H9 (cell line): Measurements from ENCODE around the gene TTLL9. TPM values are rescaled to one million over a fixed set of nuclear protein-coding genes. Genes with fewer than 3 reads are reported as not detected.

ENCODE experiments used
- DNase-seq: peaks from one replicate; pipeline ENCODE4 v3.0.0-alpha.2; 2017
- H2AFZ ChIP-seq: one replicate; pipeline ENCODE4 v1.6.1; 2013; ENCODE audit warnings: mild to moderate bottlenecking, low read length, control low read depth, moderate library complexity
- H2AK5ac ChIP-seq: 2 replicates; pipeline ENCODE4 v1.6.1; 2013; ENCODE audit warnings: low read length, control low read depth, mixed read lengths; ENCODE audit not compliant: insufficient read length
- H2BK120ac ChIP-seq: one replicate; pipeline ENCODE4 v1.6.1; 2013; ENCODE audit warnings: low read depth, mild to moderate bottlenecking, low read length, control low read depth, inconsistent platforms; ENCODE audit not compliant: poor library complexity, severe bottlenecking
- H2BK12ac ChIP-seq: 2 replicates; pipeline ENCODE4 v1.6.1; 2013; ENCODE audit warnings: low read length, control low read depth, mixed read lengths, low read depth; ENCODE audit not compliant: insufficient read length
- H2BK15ac ChIP-seq: 2 replicates; pipeline ENCODE4 v1.6.1; 2013; ENCODE audit warnings: low read depth, low read length, control low read depth
- H2BK20ac ChIP-seq: one replicate; pipeline ENCODE4 v1.6.1; 2013; ENCODE audit warnings: low read depth, mild to moderate bottlenecking, low read length, control low read depth, inconsistent platforms; ENCODE audit not compliant: poor library complexity, severe bottlenecking
- H2BK5ac ChIP-seq: 2 replicates; pipeline ENCODE4 v1.6.1; 2013; ENCODE audit warnings: low read length, control low read depth, mixed read lengths; ENCODE audit not compliant: insufficient read length
- H3K14ac ChIP-seq: 2 replicates; pipeline ENCODE4 v1.6.1; 2013; ENCODE audit warnings: low read length, control low read depth; ENCODE audit not compliant: insufficient read depth
- H3K18ac ChIP-seq: 2 replicates; pipeline ENCODE4 v1.6.1; 2013; ENCODE audit warnings: low read depth, mild to moderate bottlenecking, mixed read lengths, low read length, control low read depth; ENCODE audit not compliant: insufficient read length
- H3K23ac ChIP-seq: 2 replicates; pipeline ENCODE4 v1.6.1; 2013; ENCODE audit warnings: low read length, control low read depth, mixed read lengths, low read depth; ENCODE audit not compliant: insufficient read length
- H3K23me2 ChIP-seq: 2 replicates; pipeline ENCODE4 v1.6.1; 2013; ENCODE audit warnings: low read depth, mild to moderate bottlenecking, mixed read lengths, low read length, control low read depth; ENCODE audit not compliant: insufficient read length, poor library complexity, severe bottlenecking
- H3K27ac ChIP-seq: 2 replicates; pipeline ENCODE4 v1.5.1; 2013; ENCODE audit warnings: low read length, control low read depth, mixed read lengths, low read depth; ENCODE audit not compliant: insufficient read length
- H3K27me3 ChIP-seq: 2 replicates; pipeline ENCODE4 v1.6.1; 2013; ENCODE audit warnings: low read length, control low read depth, inconsistent platforms; ENCODE audit not compliant: insufficient read depth
- H3K4ac ChIP-seq: 2 replicates; pipeline ENCODE4 v1.6.1; 2013; ENCODE audit warnings: low read depth, mild to moderate bottlenecking, control low read depth, inconsistent platforms, low read length, moderate library complexity
- H3K4me1 ChIP-seq: 2 replicates; pipeline ENCODE4 v1.6.1; 2013; ENCODE audit warnings: low read length, control low read depth, inconsistent platforms; ENCODE audit not compliant: insufficient read depth
- H3K4me2 ChIP-seq: 2 replicates; pipeline ENCODE4 v1.6.1; 2013; ENCODE audit warnings: low read length, control low read depth, mixed read lengths; ENCODE audit not compliant: insufficient read length, insufficient read depth
- H3K56ac ChIP-seq: 2 replicates; pipeline ENCODE4 v1.6.1; 2013; ENCODE audit warnings: low read depth, mild to moderate bottlenecking, mixed read lengths, low read length, control low read depth; ENCODE audit not compliant: insufficient read length
- H3K79me1 ChIP-seq: 2 replicates; pipeline ENCODE4 v1.6.1; 2013; ENCODE audit warnings: low read depth, mild to moderate bottlenecking, moderate library complexity, low read length, control low read depth, inconsistent platforms; ENCODE audit not compliant: insufficient read depth, poor library complexity, severe bottlenecking
- H3K79me2 ChIP-seq: 2 replicates; pipeline ENCODE4 v1.6.1; 2013; ENCODE audit warnings: low read length, control low read depth, inconsistent platforms; ENCODE audit not compliant: insufficient read depth
- H3K9ac ChIP-seq: 2 replicates; pipeline ENCODE4 v1.6.1; 2013; ENCODE audit warnings: low read length, control low read depth, mixed read lengths; ENCODE audit not compliant: insufficient read length; ENCODE audit errors: extremely low read depth
- H3K9me3 ChIP-seq: one replicate; pipeline ENCODE4 v1.6.1; 2013; ENCODE audit warnings: low read depth, low read length, inconsistent platforms; ENCODE audit not compliant: control insufficient read depth
- H3T11ph ChIP-seq: one replicate; pipeline ENCODE4 v1.6.1; 2013; ENCODE audit warnings: mild to moderate bottlenecking, low read length, control low read depth, inconsistent platforms
- H4K20me1 ChIP-seq: one replicate; pipeline ENCODE4 v1.6.1; 2013; ENCODE audit not compliant: control insufficient read depth, insufficient read length, insufficient read depth
- H4K5ac ChIP-seq: 2 replicates; pipeline ENCODE4 v1.6.1; 2013; ENCODE audit warnings: low read depth, mild to moderate bottlenecking, mixed read lengths, low read length, control low read depth; ENCODE audit not compliant: insufficient read length
- H4K8ac ChIP-seq: replicated peaks from 2 replicates; pipeline ENCODE4 v1.6.1; 2013; ENCODE audit warnings: low read length, control low read depth, mixed read lengths, low read depth; ENCODE audit not compliant: insufficient read length
- H4K91ac ChIP-seq: 2 replicates; pipeline ENCODE4 v1.6.1; 2013; ENCODE audit warnings: low read depth, mild to moderate bottlenecking, moderate library complexity, mixed read lengths, low read length, control low read depth; ENCODE audit not compliant: insufficient read length
- H3K27ac Mint-ChIP-seq, 3 experiments: 2 replicates in 2 of 3; 3 replicates in 1 of 3; pipeline ENCODE4 v1.8.0; 2020 to 2021; ENCODE audit warnings: mixed read lengths in 3 of 3, mild to moderate bottlenecking in 1 of 3, moderate library complexity in 1 of 3
- H3K27me3 Mint-ChIP-seq: 2 replicates; pipeline ENCODE4 v1.8.0; 2021; ENCODE audit warnings: low read depth, mild to moderate bottlenecking, moderate library complexity, mixed read lengths
- H3K36me3 Mint-ChIP-seq, 3 experiments: 2 replicates in 2 of 3; 3 replicates in 1 of 3; pipeline ENCODE4 v1.8.0; 2020 to 2021; ENCODE audit warnings: low read depth in 3 of 3, mixed read lengths in 3 of 3; ENCODE audit not compliant: insufficient read depth in 1 of 3
- H3K4me1 Mint-ChIP-seq, 2 experiments: 2 replicates each; pipeline ENCODE4 v1.8.0; 2020; ENCODE audit warnings: mixed read lengths in 2 of 2
- H3K4me3 Mint-ChIP-seq, 2 experiments: 2 replicates in 1 of 2; 3 replicates in 1 of 2; pipeline ENCODE4 v1.8.0; 2020 to 2021; ENCODE audit warnings: mild to moderate bottlenecking in 2 of 2, mixed read lengths in 2 of 2, moderate library complexity in 1 of 2
- H3K9me3 Mint-ChIP-seq, 2 experiments: 2 replicates in 1 of 2; 3 replicates in 1 of 2; pipeline ENCODE4 v1.8.0; 2020; ENCODE audit warnings: mild to moderate bottlenecking in 2 of 2, mixed read lengths in 2 of 2, moderate library complexity in 1 of 2
- CTCF ChIP-seq: fragments of 200-600 bp; sonication (generic); conservative IDR thresholded peaks from 3 replicates; pipeline ENCODE4 v1.8.0; 2021; ENCODE audit warnings: antibody characterized with exemption, mild to moderate bottlenecking
- WGBS: extraction: QIAGEN DNeasy Blood & Tissue Kit; methylation state at CpG from one replicate; pipeline ENCODE4 v1.1.7; 2013; ENCODE audit warnings: missing lambda C conversion rate, low lambda C conversion rate, mixed read lengths; ENCODE audit not compliant: insufficient read length; ENCODE audit errors: extremely low coverage; 5-methylcytosine and 5-hydroxymethylcytosine counted together
- total RNA-seq: library from RNA; stranded (reverse); gene quantifications from 2 replicates; pipeline ENCODE4 v1.2.1, GENCODE V29; 2021

Gene TTLL9
- total RNA-seq, 1 experiment from 2014 or later: 0.20 TPM

DNA sequence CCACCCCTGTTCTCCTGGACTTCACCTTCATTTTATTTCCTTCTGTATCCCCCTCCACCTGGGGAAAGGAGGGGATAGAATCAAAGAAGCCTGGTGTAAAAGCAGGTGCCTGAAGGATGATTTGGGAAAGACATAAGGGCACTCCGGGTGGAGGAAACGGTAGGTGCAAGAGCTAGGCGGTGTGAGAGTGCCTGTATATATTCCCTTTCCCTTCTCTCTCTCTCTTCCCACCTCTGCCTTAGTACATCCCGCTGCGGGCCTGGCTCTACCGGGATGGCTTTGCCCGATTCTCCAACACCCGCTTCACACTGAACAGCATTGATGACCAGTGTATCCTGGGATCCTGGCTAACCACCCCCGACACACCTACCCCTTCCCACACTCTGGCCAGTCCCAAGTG is 55.2 kb downstream of the TTLL9 start:
- no peaks in the 10 kb centered on the region for H3K23me2 ChIP-seq
- no peaks in the 10 kb centered on the region for H3K4me1 ChIP-seq
- H3K4me1 Mint-ChIP-seq: peaks cover 20 to 28% of the 10 kb centered on the region in 2 experiments
- no peak overlapping the region for H2BK15ac ChIP-seq
- H4K20me1 ChIP-seq: no peaks in the 10 kb centered on the region
- no peak overlapping the region for H3K4ac ChIP-seq
- H3K14ac ChIP-seq: no peak overlapping the region
- no peaks in the 10 kb centered on the region; a peak in 1 of 7 replicates for H3K36me3 Mint-ChIP-seq
- no peak for DNase-seq
- no peak overlapping the region for H3T11ph ChIP-seq
- no peaks in the 10 kb centered on the region for H3K9me3 ChIP-seq
- no peak overlapping the region for H4K8ac ChIP-seq
- no CpG with 5 or more reads among the region's 9 CpGs for WGBS
- no peak overlapping the region for H2BK5ac ChIP-seq
- H2BK20ac ChIP-seq: no peak overlapping the region
- no peak overlapping the region for H3K4me3 Mint-ChIP-seq
- peaks cover 5% of the 10 kb centered on the region for H3K27me3 Mint-ChIP-seq
- H3K27ac ChIP-seq: no peak overlapping the region
- no peaks in the 10 kb centered on the region for H3K9me3 Mint-ChIP-seq
- H3K79me2 ChIP-seq: no peaks in the 10 kb centered on the region
- H3K27ac Mint-ChIP-seq: no peak overlapping the region
- H3K9ac ChIP-seq: no peak overlapping the region
- no peak overlapping the region for H3K18ac ChIP-seq
- H3K79me1 ChIP-seq: no peaks in the 10 kb centered on the region
- H2BK12ac ChIP-seq: no peak overlapping the region
- no peak for TF ChIP-seq CTCF
- H2AFZ ChIP-seq: no peak overlapping the region
- no peak overlapping the region for H4K91ac ChIP-seq
- no peak overlapping the region for H4K5ac ChIP-seq
- no peak overlapping the region for H3K23ac ChIP-seq
- no peak overlapping the region for H3K4me2 ChIP-seq
- no peak overlapping the region for H3K56ac ChIP-seq
- no peak overlapping the region for H2AK5ac ChIP-seq
- no peak overlapping the region for H2BK120ac ChIP-seq
- H3K27me3 ChIP-seq: no peaks in the 10 kb centered on the region
